Transverse colon (tissue), 4 donors: ENCODE data around the gene PTPRG.

Experiments
- POLR2A ChIP-seq: fragments of 450-650 bp; IDR thresholded peaks from one replicate; pipeline ENCODE4 v1.6.1; 2016; ENCODE audit warnings: antibody characterized with exemption, mild to moderate bottlenecking, moderate library complexity
- POLR2AphosphoS5 ChIP-seq, 3 donors: sonication (generic); formaldehyde crosslinking; IDR thresholded peaks; one replicate each; pipeline ENCODE4 v1.6.1; 2016; ENCODE audit warnings: antibody characterized with exemption in 3 of 3
- TF ChIP-seq, protein P1 (sequence below), 5 experiments: fragments of 200-600 bp in 3 of 5; fragments of 450-650 bp in 2 of 5; sonication (generic) in 3 of 5; IDR thresholded peaks; 1 replicate in 2 of 5; 2 replicates in 3 of 5; pipeline ENCODE4 v1.5.1; 2016 to 2017; ENCODE audit warnings: antibody characterized with exemption in 5 of 5, inconsistent platforms in 3 of 5, mild to moderate bottlenecking in 2 of 5, moderate library complexity in 1 of 5

DNA sequence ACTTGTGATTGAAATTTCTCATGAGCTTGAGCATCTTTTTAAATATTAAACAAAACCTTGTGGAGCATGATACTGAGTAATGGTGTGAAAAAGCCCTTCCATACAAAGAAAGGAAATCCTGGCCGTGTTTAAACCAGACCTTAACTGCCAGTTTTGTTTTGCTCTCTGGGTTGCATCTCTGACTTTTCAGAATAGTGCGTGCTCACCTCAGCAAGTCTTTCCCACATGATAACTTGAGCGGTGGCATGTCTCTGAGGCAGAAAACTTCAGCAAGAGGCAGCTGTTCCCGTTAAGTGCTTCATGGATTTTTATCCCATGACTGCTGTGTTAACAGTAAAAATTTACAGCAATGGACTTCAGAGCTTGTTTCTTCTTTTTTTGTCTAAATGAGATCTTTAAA is 418.7 kb downstream of the PTPRG start:
- TF ChIP-seq POLR2A = no peak
- TF ChIP-seq POLR2AphosphoS5 (IDR thresholded peaks at IDR 0.05) = no peak
- TF ChIP-seq, protein P1, sequence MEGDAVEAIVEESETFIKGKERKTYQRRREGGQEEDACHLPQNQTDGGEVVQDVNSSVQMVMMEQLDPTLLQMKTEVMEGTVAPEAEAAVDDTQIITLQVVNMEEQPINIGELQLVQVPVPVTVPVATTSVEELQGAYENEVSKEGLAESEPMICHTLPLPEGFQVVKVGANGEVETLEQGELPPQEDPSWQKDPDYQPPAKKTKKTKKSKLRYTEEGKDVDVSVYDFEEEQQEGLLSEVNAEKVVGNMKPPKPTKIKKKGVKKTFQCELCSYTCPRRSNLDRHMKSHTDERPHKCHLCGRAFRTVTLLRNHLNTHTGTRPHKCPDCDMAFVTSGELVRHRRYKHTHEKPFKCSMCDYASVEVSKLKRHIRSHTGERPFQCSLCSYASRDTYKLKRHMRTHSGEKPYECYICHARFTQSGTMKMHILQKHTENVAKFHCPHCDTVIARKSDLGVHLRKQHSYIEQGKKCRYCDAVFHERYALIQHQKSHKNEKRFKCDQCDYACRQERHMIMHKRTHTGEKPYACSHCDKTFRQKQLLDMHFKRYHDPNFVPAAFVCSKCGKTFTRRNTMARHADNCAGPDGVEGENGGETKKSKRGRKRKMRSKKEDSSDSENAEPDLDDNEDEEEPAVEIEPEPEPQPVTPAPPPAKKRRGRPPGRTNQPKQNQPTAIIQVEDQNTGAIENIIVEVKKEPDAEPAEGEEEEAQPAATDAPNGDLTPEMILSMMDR (IDR thresholded peaks at IDR 0.05) = no peak
